Smooth muscle cell (in vitro differentiated cells): Measurements from ENCODE around the gene ABCA3. TPM values are rescaled to one million over a fixed set of nuclear protein-coding genes. Genes with fewer than 3 reads are reported as not detected.

Source experiments
- DNase-seq: peaks from one replicate; lab custom pipeline; 2025; ENCODE audit not compliant: unreplicated experiment; lab: John Stamatoyannopoulos, UW
- H2AFZ ChIP-seq: fragments of 200-600 bp; sonication (generic); 2 replicates; pipeline ENCODE4 v1.6.0; 2016; ENCODE audit warnings: antibody characterized with exemption, low read depth, mild to moderate bottlenecking
- H3F3A ChIP-seq: fragments of 200-600 bp; sonication (generic); 2 replicates; pipeline ENCODE4 v1.6.0; 2017; ENCODE audit warnings: antibody characterized with exemption, low read depth
- H3K27ac ChIP-seq: fragments of 200-600 bp; sonication (generic); 2 replicates; pipeline ENCODE4 v1.5.1; 2016; ENCODE audit warnings: low read depth, mild to moderate bottlenecking
- H3K27me3 ChIP-seq: fragments of 200-600 bp; sonication (generic); 2 replicates; pipeline ENCODE4 v1.6.1; 2016; ENCODE audit warnings: low read depth, mild to moderate bottlenecking
- H3K36me3 ChIP-seq: fragments of 200-600 bp; sonication (generic); 2 replicates; pipeline ENCODE4 v1.5.1; 2016; ENCODE audit warnings: low read depth
- H3K4me1 ChIP-seq: fragments of 200-600 bp; sonication (generic); 2 replicates; pipeline ENCODE4 v1.5.1; 2016; ENCODE audit warnings: low read depth
- H3K4me2 ChIP-seq: fragments of 200-600 bp; sonication (generic); 2 replicates; pipeline ENCODE4 v1.6.0; 2016; ENCODE audit warnings: mild to moderate bottlenecking
- H3K4me3 ChIP-seq: fragments of 200-600 bp; sonication (generic); 2 replicates; pipeline ENCODE4 v1.5.1; 2016; ENCODE audit warnings: mild to moderate bottlenecking
- H3K79me2 ChIP-seq: fragments of 200-600 bp; sonication (generic); 2 replicates; pipeline ENCODE4 v1.6.0; 2016; ENCODE audit warnings: low read depth, mild to moderate bottlenecking
- H3K9ac ChIP-seq: fragments of 200-600 bp; sonication (generic); 2 replicates; pipeline ENCODE4 v1.6.0; 2016; ENCODE audit warnings: low read depth
- H3K9me3 ChIP-seq: fragments of 200-600 bp; sonication (generic); replicated peaks from 2 replicates; pipeline ENCODE4 v1.5.1; 2016; ENCODE audit warnings: low read depth
- H4K20me1 ChIP-seq: fragments of 200-600 bp; sonication (generic); 2 replicates; pipeline ENCODE4 v1.6.0; 2016; ENCODE audit warnings: low read depth
- CTCF ChIP-seq: fragments of 200-600 bp; sonication (generic); IDR thresholded peaks from 2 replicates; pipeline ENCODE4 v1.5.1; 2017; ENCODE audit warnings: borderline replicate concordance, mild to moderate bottlenecking, antibody characterized with exemption; ENCODE audit not compliant: insufficient read depth, poor library complexity, severe bottlenecking
- WGBS: methylation state at CpG from one replicate; pipeline ENCODE4 v1.1.7; 2016; ENCODE audit warnings: low lambda C conversion rate; 5-methylcytosine and 5-hydroxymethylcytosine counted together
- polyA plus RNA-seq: library from polyadenylated mRNA; unstranded; fragments of >200 nt; fragmentation: Nextera tagmentation; extraction: Ambion mirVana; gene quantifications from 2 replicates; pipeline ENCODE4 v1.2.1, GENCODE V29; 2016
- total RNA-seq: library from RNA; depleted of rRNA; stranded (reverse); fragments of >200 nt; gene quantifications from 2 replicates; pipeline ENCODE4 v1.2.3, GENCODE V29; 2014

Gene ABCA3
- total and polyA plus RNA-seq, 2 experiments from 2014 or later, result 1.4 to 2.2 TPM

GRCh38 chr16:2233046-2233775 is 107.3 kb downstream of the ABCA3 start:
- Histone ChIP-seq H4K20me1 (peaks cover 73% of the 10 kb centered on the region), H3K9ac (no peak overlapping the region), H3K4me2 (no peak overlapping the region), H3K4me1 (peaks cover 17% of the 10 kb centered on the region), H3K27me3 (peaks cover 22% of the 10 kb centered on the region), H3K9me3 (no peaks in the 10 kb centered on the region), H2AFZ (no peak overlapping the region), H3K79me2 (peaks cover 5% of the 10 kb centered on the region), H3K36me3 (no peaks in the 10 kb centered on the region), H3F3A (no peaks in the 10 kb centered on the region), H3K27ac (no peak overlapping the region), H3K4me3 (no peak overlapping the region)
- WGBS, result 95% methylated on average over 24 of the region's 28 CpGs
- TF ChIP-seq CTCF, result no peak
- no peak for DNase-seq

- Histone ChIP-seq H4K20me1 (peaks cover 76% of the 10 kb centered on the region), H3K4me3 (no peak overlapping the region), H3K27me3 (peaks cover 14% of the 10 kb centered on the region), H3K4me2 (no peak overlapping the region), H2AFZ (no peak overlapping the region), H3F3A (no peaks in the 10 kb centered on the region), H3K9me3 (no peaks in the 10 kb centered on the region), H3K9ac (no peak overlapping the region), H3K79me2 (peaks cover 14% of the 10 kb centered on the region), H3K4me1 (peaks cover 12% of the 10 kb centered on the region), H3K27ac (no peak overlapping the region), H3K36me3 (no peaks in the 10 kb centered on the region)
- TF ChIP-seq CTCF, result no peak
- 95% methylated on average over 39 of the region's 41 CpGs for WGBS
- DNase-seq, result no peak
Observed at GRCh38 chr16:2232094-2232990, 108.2 kb downstream of the ABCA3 start.

- no peak overlapping the region for H2AFZ ChIP-seq
- no peak overlapping the region for H3K9ac ChIP-seq
- peaks cover 81% of the 10 kb centered on the region for H4K20me1 ChIP-seq
- peaks cover 2% of the 10 kb centered on the region for H3K4me1 ChIP-seq
- no peaks in the 10 kb centered on the region for H3K9me3 ChIP-seq
- no peak overlapping the region for H3K4me2 ChIP-seq
- TF ChIP-seq CTCF, result no peak
- no peak overlapping the region for H3K4me3 ChIP-seq
- peaks cover 3% of the 10 kb centered on the region for H3K27me3 ChIP-seq
- H3K36me3 ChIP-seq, result no peaks in the 10 kb centered on the region
- no peak overlapping the region for H3K27ac ChIP-seq
- 79% methylated on average over 29 of the region's 29 CpGs for WGBS
- H3F3A ChIP-seq, result no peaks in the 10 kb centered on the region
- H3K79me2 ChIP-seq, result peaks cover 24% of the 10 kb centered on the region
- DNase-seq, result no peak
Observed at GRCh38 chr16:2231016-2231931, 109.3 kb downstream of the ABCA3 start.
